HG03520 (cell line): ENCODE data around the gene AIFM1.
"Not testable (repeated sequence)": the region's sequence is repeated elsewhere in the genome, so short reads cannot be mapped to it uniquely, and the experiment has no call there.

Experiments
- ATAC-seq: cut with Tn5 transposase; IDR thresholded peaks from one replicate; pipeline ENCODE4 v1.9.1; 2021; ENCODE audit warnings: mild to moderate bottlenecking, moderate library complexity; ENCODE audit not compliant: unreplicated experiment

AIFM1 gene

GRCh38 chrX:130120746-130121504, 44.7 kb downstream of the AIFM1 start:
- ATAC-seq: peak; percentile 54

GRCh38 chrX:130120321-130120731, 45.3 kb downstream of the AIFM1 start:
- ATAC-seq: peak; percentile 31

- no peak for ATAC-seq
These were observed 46.2 kb downstream of the AIFM1 start for GRCh38 chrX:130119312-130119898.

GRCh38 chrX:130118441-130119311, 47.0 kb downstream of the AIFM1 start:
- ATAC-seq: no peak

- no peak for ATAC-seq
These were observed 48.5 kb downstream of the AIFM1 start for GRCh38 chrX:130117166-130117565.

GRCh38 chrX:130115119-130115885, 50.3 kb downstream of the AIFM1 start:
- not testable (repeated sequence) for ATAC-seq

- ATAC-seq: no peak
These were observed 51.5 kb downstream of the AIFM1 start for GRCh38 chrX:130114141-130114588.

- ATAC-seq: no peak
These were observed 54.2 kb downstream of the AIFM1 start for GRCh38 chrX:130111220-130112154.

GRCh38 chrX:130110379-130111219, 55.0 kb downstream of the AIFM1 start, which contains the start of gene ELF4:
Gene ELF4 (minus strand): TSS chrX:130110497. CDS start chrX:130081330, 29,167 bp downstream.
- no peak for ATAC-seq

GRCh38 chrX:130109429-130110378, 55.9 kb downstream of the AIFM1 start:
- ATAC-seq: no peak

- peak; percentile 59 for ATAC-seq
These were observed 56.8 kb downstream of the AIFM1 start for GRCh38 chrX:130108647-130109428.

- ATAC-seq: no peak
These were observed 59.6 kb downstream of the AIFM1 start for GRCh38 chrX:130106071-130106470.

GRCh38 chrX:130105244-130105643, 60.4 kb downstream of the AIFM1 start:
- no peak for ATAC-seq

GRCh38 chrX:130103605-130104004, 62.0 kb downstream of the AIFM1 start:
- ATAC-seq: no peak

GRCh38 chrX:130100180-130100579, 65.5 kb downstream of the AIFM1 start:
- no peak for ATAC-seq

GRCh38 chrX:130098210-130098552, 67.5 kb downstream of the AIFM1 start:
- no peak for ATAC-seq
